Epithelial cell of esophagus (primary cell): ENCODE measurements around the gene TLK1.
A peak's percentile ranks its signal among the peaks of the same experiment; 100 is the strongest.
"Not testable (repeated sequence)": the region's sequence is repeated elsewhere in the genome, so short reads cannot be mapped to it uniquely, and the experiment has no call there.

ENCODE experiments used
- DNase-seq: peaks from one replicate; pipeline ENCODE4 v3.0.0; 2010; ENCODE audit warnings: low read depth
- H3K4me3 ChIP-seq: 2 replicates; pipeline ENCODE4 v1.5.1; 2011; ENCODE audit warnings: mild to moderate bottlenecking, low read length, control low read depth
- TF ChIP-seq, protein P1 (sequence below): IDR thresholded peaks from 2 replicates; pipeline ENCODE4 v1.5.1; 2011; ENCODE audit warnings: low read depth, mild to moderate bottlenecking, low read length, control low read depth, inconsistent platforms; ENCODE audit not compliant: insufficient read depth; ENCODE audit errors: missing control alignments

The TLK1 gene

DNA sequence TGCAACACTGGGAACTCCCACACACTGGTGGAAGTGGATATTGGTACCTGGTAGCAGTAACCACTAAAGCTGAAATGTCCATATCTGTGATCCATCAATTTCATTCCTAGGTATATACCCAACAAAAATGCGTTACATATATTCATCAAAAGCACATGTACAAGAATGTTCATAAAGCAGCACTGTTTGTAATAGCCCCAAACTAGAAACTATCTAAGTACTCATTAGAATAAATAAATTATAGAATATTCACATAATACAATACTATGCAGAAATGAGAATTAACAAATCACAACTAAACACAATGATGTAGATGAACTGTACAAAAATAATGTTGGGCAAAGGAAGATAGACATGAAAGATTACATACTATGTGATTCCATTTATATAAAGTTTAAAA, 11.1 kb upstream of the TLK1 start:
- DNase-seq: no peak
- no peak overlapping the region for H3K4me3 ChIP-seq
- TF ChIP-seq, protein P1, sequence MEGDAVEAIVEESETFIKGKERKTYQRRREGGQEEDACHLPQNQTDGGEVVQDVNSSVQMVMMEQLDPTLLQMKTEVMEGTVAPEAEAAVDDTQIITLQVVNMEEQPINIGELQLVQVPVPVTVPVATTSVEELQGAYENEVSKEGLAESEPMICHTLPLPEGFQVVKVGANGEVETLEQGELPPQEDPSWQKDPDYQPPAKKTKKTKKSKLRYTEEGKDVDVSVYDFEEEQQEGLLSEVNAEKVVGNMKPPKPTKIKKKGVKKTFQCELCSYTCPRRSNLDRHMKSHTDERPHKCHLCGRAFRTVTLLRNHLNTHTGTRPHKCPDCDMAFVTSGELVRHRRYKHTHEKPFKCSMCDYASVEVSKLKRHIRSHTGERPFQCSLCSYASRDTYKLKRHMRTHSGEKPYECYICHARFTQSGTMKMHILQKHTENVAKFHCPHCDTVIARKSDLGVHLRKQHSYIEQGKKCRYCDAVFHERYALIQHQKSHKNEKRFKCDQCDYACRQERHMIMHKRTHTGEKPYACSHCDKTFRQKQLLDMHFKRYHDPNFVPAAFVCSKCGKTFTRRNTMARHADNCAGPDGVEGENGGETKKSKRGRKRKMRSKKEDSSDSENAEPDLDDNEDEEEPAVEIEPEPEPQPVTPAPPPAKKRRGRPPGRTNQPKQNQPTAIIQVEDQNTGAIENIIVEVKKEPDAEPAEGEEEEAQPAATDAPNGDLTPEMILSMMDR: no peak

DNA sequence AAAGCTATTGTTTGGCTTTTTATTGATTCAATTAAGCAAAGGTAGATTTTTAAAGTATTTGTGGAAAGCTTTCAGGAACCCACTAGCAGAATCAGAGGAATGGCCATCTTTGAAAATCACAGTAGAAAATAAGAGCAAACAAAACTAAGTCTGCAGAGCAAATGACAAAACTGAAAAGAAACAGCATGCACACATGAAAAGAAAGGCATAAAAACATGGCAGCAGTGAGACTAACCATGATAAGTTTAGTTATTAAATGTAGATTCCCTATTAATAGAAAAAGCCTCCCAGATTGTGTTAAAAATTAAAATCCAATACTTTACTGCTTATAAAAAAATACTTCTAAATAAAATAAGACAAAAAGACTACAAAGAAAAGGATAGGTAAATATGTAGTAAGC, 9.1 kb upstream of the TLK1 start:
- DNase-seq: no peak
- TF ChIP-seq, protein P1: no peak
- H3K4me3 ChIP-seq: no peak overlapping the region

DNA sequence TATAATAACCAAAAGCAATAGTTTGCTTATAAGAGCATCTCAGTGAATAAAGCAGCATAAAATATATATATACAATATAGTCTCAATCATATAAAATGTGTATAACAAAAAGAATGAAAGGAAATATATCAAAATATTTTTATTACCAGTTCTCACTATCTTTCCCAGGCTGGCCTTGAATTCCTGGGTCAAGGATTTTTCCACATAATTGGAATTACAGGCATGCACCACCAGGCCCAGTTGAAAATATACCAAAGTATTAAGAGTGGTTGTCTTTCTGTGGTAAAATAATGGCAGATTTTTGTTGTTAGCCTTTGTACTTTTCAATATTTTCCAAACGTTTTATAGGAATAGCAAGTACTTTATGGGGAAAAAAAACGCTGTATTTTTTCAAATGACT, 8.6 kb upstream of the TLK1 start:
- TF ChIP-seq, protein P1: no peak
- no peak for DNase-seq
- no peak overlapping the region for H3K4me3 ChIP-seq

DNA sequence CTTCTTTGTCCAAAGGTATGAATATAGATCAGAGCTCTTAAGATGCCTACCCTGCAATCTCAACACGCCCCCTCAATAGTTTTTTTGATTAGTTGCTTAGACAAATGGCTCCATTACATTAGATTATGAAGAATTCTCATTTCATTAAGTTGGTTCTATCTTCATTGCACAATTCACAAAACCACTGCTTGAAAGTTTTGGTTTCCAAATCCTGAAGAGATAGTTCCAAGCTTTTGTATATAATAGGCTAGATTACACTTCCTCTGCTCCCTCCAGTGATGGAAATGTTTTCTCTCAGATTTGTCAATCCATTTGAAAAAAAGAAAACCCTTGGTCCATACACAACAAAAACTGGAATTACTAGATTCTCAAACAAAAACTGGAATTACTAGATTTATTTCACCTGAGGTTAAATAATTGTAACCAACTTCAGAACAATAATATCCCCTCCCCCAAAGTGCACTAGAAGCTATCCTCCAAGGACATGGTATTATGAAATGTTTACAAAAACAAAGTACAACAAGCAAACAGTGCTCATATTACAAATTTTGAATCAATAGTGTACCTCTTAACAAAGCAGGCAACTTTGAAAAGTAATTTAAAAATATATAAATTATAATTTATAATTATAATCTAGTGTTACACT, 6.8 kb upstream of the TLK1 start:
- DNase-seq: no peak
- no peak overlapping the region for H3K4me3 ChIP-seq
- TF ChIP-seq, protein P1: no peak

DNA sequence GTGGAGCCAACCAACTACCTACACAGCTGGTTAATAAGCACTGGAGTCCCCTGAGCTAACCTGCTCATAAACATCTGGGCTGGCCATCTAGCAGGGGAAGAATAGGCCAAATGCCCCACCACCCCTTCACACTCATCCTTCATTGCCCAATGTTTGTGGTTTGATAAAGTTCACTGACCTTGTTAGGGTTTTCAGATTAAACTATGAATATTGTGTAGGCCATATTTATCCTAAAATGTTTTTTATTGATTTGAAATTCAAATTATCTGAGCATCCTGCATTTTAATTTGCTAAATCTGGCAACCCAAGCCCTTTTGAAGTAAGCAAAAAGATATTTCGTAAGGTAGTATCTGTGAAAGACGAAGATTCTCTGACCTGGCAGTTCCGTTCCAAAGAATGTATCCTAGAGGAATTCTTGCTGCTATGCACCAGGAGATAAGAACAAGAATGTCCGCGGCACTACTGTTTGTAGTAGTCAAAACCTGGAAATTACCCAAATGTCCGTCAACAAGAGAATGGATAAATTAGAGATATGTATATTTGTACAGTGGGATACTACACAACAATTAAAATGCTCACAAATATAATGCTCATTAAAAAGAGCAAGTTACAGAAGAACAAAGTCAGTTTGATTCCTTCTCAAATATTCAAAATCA, 5.8 kb upstream of the TLK1 start:
- TF ChIP-seq, protein P1: no peak
- no peak overlapping the region for H3K4me3 ChIP-seq
- DNase-seq: no peak

DNA sequence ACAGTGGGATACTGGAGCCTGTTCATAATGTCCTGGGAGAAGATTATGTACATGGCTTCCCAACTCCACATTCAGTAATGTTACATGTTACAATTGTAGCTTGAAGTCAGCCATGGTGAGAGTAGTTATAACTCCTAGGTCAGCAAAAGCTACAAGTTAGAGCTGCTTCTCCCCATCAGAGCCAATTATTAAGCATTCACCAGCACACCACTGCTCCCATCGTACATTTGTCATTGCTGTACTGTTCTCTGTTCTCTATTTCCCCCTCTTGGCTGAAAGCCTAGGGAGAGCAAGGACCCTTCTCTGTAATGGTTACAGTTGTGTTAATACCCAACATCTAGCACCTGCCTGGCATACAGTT, 5.3 kb upstream of the TLK1 start:
- DNase-seq: no peak
- TF ChIP-seq, protein P1: no peak
- no peak overlapping the region for H3K4me3 ChIP-seq

DNA sequence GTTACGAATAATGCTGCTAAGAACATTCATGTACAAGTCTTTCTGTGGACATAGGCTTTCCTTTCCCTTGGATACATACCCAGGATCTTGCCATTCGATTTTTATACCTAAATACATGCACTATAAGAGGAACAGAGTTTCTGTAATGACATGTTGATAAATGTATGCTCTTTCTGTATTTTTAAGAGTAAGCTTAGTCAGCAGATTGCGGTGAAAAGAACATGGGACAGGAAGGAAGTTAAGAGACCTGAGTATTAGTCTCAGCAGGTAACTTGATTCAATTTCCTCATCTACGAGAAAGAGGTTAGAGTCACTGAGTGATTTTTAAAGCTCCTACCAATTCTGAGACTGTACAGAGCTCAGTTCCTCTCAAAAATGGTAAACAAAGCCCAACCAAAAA, 2.6 kb upstream of the TLK1 start:
- TF ChIP-seq, protein P1: no peak
- DNase-seq: peak; percentile 35
- no peak overlapping the region for H3K4me3 ChIP-seq

DNA sequence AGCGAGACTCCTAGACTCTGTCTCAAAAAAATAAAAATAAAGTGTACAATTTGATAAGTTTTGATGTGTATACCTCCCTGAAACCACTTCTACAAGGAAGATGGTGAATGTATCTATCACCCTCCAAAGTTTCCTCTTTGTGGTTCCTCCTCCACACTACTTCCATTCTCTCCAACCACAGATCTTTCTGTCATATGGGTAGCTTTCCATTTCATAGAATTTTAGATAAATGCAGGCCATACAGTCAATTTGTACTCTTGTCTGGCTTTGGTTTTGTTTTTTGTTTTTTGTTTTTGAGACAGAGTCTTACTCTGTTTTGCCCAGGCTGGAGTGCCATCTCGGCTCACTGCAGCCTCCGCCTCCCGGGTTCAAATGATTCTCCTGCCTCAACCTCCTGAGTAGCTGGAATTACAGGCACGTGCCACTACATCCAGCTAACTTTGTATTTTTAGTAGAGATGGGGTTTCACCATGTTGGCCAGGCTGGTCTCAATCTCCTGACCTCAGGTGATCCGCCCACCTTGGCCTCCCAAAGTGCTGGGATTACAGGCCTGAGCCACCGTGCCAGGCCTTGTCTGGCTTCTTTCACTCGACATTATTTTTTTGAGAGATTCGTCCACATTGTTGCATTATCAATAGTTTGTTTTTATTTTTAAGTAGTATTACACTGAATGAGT, 2.0 kb upstream of the TLK1 start:
- not testable (repeated sequence) for H3K4me3 ChIP-seq

More for the DNA sequence above, 2.0 kb upstream of the TLK1 start:
- not testable (repeated sequence) for DNase-seq
